ENCODE measurements around the gene HS3ST6.
"Not testable (repeated sequence)": the region's sequence is repeated elsewhere in the genome, so short reads cannot be mapped to it uniquely, and the experiment has no call there.

The HS3ST6 gene

DNA sequence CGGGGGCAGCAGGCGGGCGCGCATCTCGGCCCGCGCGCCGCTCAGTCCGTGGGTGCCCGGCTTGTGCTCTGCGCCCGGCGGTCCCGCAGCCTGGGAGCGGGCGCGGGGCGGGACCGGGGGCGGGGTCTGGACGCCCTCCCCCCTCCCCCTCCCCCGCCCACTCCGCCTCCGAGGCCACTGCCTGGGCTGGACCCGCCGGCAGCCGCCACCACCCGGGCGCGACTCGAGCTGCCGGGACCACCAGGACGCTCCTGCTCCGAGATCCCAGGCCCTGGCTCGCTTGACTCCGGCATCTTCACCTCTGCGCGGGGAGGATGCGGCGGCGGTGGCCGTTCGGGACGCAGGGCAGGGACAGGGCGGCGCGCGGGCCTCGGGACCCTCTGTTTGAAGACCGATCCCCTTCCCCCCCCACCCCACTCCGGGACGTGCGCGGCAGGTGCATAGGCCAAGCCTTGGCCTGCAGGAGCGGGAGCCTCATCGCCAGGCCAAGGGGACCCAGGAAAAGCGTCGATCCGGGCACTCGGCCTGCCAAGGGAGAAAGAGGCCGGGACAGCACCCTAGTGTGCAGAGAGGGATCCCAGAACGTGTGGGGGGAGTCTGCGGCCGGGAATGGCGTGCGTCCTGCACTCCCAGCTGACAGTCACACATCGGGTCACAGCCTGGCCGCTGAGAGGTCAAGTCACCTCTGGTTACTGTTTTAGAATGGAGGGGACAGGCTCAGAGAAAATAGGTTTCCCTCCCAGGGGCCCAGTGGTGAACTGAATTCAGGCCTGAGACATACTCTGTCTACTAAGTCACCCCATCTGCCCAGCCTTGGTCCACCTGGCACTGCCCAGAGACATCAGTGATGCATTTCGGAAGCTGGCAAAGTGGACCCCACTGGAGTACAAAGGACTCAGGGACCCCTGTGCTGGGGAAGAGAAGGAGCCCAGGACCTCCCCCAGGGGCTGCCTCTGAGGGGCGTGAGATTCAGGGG, at the start of gene HS3ST6:
Gene HS3ST6 (minus strand): TSS at position 65 of the 976 bp plus-strand sequence. CDS start 92 bp downstream, outside the sequence.
- no peak for DNase-seq

DNA sequence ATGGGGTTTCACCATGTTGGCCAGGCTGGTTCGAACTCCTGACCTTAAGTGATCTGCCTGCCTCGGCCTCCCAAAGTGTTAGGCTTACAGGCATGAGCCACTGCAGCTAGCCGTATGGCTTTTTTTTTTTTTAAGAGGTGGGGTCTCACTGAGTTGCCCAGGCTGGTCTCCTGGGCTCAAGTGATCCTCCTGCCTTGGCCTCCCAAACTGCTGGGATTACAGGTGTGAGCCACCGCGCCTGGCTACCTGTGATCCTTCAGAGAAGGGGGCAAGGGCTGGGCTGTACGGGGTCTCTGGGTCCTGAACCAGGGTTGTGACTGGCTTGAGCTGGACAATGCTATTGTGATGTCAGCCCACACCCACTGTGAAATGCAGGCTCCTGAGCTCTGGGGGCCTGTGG, 48.2 kb upstream of the HS3ST6 start, which contains the start of gene RNF151:
Gene RNF151 (plus strand): TSS at position 397 of the 400 bp plus-strand sequence. CDS start 26 bp downstream, outside the sequence.
- no peak for DNase-seq

DNA sequence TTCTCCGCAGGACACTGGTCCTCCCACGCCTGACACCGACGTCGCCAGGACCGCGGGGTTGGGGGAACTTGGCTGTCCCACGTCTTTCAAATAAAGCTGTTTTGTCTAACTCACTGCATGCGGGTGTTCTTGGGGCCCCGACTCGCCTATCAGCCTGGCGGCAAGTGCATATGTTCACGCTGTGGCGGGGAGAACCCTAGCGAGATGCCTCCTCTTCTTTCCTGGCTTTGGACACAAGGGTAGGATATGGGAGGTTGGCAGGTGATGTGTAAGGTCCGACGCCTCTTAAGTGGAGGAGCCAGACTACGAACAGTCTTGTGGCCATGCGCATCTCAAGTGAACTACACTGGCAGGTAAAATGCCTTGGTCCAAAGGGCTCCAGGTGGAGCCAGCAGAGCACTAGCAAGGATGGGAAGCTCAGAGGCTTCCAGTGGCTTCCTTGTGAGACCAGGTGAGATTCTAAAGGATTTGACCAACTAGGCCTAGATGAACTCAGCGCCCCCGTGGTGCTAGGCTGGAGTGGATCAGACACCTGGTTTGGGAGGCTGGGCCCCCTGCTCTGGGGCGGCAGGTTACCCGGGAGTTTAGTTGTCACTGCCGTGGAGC, 47.3 kb upstream of the HS3ST6 start:
- peak; percentile 36 for DNase-seq

DNA sequence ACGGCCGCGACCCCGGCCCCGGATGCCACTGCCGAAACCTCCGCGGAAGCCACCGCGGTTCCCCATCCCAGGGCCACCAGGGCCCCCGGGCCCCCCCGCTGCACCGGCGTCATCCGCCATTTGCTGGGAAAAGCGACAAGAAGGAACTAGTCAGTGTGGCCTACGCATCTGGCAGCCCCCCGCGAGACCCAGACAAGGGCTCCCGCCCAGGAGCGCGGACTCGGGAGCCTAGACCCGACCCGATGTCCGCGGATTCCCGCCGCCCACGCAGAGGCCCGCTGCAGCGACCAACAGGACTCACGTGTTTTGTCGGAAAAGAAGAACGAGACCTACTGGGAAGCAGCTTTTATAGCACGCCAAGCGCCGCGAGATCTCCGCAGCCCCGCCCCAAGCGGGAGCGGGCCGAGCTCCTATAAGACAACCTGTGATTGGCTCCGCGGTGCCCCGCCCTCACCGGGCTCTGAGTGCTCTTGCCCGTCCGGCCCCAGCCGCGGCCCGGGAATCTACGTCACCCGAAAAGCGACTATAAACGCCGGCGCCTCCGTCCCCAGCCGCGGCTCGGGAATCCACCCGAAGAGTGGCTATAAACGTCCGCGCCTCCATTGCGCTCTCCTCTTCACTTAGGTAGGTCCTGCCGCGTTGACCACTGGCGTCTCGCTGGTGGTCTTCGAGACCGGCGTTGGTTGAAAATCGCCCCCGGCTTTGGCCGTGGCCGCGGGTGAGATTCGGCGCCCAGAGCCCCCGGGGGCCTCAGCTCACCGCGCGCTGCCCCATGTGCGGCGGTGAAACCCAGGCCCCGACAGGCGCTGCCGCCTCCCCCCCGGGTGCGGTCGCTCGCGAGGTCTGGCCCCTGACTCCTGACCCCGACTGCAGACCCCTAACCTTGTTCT, 46.5 kb upstream of the HS3ST6 start, which contains the start of gene RPS2:
Gene RPS2 (minus strand): TSS at position 321 of the 890 bp plus-strand sequence. CDS start 201 bp downstream, at position 120.
- peak; percentile 100 for DNase-seq

DNA sequence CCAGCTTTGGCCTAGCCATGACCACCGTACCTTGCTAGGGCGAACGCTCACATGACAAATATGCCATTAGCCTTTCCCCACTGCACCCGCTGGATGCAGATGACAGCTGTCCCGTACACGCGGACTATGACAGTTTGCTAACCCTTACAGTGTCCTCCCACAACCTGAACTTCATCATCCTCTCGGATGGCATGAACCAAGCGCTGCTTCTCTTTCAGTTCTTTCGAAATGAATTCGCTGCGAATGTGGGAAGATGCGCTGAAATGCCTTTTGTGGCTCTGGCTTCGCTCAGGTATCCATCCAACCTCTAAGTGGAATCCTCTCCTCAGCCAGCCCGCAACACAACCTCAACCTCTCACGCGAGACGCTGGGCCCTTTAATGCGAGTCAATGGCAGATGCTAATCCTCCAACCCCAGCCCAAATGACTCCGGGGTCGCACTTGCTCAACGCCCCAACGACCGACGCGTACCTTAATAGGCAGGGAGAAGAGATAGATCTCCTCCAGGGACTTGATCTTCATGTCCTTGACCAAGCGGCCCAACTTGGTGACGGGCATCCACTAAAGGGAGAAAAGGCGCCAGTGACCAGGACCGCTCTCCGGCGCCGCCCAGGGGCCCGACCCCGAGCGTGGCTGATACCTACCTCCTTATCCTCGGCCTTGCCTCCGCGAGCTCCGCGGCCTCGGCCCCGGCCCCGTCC, 45.7 kb upstream of the HS3ST6 start:
- peak; percentile 52 for DNase-seq

DNA sequence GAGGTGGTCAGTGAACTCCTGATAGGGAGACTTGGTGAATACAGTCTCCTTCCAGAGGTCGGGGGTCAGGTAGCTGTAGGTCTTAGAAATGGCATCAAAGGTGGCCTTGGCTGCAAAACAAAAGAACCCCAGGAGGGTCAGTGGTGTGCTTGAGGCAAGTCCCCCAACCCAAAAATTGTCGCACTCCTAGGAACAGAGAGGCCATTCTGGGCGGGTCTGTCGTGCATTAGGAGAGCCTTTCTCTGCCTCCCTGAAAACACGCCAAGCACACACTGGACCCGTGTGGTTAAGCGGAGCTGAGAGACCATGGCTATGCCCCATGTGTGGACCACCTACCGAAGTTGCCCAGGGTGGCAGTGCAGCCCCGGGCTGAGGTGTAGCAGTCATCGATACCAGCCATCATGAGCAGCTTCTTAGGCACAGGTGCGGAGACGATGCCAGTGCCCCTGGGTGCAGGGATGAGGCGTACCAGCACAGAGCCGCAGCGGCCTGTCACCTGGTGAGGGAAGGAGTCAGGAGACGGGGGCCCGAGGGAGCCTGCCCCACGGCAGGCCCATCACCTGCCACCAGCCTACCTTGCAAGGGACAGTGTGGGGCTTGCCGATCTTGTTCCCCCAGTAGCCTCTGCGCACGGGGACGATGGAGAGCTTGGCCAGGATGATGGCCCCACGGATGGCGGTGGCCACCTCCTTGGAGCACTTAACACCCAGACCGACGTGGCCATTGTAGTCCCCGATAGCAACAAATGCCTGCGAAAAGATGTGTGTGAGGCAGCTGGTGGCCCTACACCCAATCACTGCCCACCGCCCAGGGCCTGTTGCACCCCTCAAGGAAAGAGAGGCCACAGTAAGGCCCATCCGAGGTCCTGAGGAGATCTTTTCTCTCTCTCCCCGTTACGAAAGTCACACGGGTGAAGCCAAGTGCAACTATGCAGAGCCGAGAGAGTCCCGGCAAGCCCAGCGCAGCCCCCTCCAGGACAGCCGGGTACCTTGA, 44.2 kb upstream of the HS3ST6 start:
- DNase-seq = not testable (repeated sequence)

DNA sequence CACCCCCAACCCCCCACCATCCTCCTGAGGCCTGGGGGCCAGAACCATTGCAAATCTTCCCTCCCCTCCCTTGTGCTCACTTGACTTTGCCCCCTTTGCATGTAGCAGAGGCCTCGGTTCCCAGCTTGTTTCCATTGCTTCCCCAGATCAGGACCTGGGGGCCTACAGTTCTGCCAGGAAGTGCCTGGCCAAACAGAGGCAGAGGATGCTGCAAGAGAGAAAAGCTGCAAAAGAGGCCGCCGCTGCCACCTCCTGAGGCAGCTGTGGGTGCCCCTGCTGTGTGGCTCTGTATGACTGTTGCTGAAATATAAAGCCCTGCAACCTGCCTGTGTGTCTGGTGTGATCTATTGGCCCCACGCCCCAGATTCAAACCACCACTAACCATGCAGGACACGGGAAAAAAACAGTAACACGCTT, 43.4 kb upstream of the HS3ST6 start:
- peak; percentile 41 for DNase-seq

DNA sequence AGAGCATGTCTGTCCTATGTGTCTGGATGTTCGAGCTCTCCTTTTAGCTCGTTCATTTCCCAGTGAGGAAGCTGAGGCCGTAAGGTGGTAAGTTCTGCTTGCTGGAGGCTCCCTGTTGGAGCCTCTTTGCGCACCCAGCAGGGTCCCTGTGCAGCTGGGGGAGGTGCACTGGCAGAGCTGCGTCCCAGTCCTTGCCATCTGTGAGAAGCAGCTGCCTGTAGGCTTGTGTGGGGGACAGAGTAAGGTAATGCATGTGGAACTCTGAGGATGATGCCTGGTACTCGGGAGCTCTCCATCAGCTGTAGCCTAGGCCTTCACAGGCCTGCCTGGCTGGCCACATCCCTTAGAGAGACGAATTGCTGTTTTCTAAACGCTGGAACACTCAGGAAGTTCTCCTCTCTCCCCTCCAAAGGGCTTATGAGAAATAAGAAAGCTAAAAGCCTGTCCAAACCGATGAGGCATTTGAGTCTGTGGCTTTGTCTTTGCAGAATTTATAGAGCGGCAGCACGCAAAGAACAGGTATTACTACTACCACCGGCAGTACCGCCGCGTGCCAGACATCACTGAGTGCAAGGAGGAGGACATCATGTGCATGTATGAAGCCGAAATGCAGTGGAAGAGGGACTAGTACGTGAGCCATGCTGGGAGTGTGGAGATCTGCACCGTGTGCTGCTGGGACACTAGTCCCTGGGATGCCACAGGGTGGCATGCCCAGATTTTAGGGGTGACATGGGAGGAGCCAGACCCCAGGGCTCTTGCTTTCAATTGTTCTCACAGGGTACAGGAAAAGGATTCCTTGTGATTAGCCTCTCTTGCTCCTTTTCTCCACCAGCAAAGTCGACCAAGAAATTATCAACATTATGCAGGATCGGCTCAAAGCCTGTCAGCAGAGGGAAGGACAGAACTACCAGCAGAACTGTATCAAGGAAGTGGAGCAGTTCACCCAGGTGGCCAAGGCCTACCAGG, 42.7 kb upstream of the HS3ST6 start:
- DNase-seq = peak; percentile 67

DNA sequence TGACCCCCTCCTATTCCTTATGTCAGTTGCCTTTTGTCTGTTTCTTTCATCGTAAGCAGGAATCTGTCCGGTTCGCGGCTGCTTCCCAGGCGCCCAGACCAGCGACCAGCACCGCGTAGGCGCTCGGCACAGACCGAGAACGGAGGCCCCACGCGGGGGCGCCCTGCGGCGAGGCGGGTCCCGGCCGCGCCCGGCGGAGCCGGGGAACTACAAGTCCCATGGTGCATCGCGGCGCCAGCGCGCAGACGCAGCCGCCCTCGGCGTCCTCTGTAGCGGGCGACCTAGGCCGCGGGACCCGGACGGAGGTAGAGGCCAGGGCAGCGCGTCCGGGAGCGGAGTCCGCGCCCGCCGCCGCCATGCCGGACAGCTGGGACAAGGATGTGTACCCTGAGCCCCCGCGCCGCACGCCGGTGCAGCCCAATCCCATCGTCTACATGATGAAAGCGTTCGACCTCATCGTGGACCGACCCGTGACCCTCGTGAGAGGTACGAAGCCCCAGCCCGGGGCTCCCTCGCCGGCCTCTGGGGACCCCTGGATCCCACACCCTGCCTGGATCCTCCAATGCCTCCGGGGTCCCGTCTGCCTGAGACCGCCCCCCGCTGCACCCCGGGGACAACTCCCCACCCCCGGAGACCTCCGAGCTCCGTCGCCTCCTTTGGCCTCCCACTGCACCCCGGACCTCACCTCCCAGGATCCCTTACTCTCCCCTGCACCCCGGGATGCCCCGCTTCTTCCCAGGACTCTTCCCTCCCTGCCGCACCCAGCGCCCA, 41.2 kb upstream of the HS3ST6 start, which contains the start of gene NDUFB10:
Gene NDUFB10 (plus strand): TSS at position 270 of the 771 bp plus-strand sequence. CDS start 87 bp downstream, at position 357.
- peak; percentile 92 for DNase-seq

DNA sequence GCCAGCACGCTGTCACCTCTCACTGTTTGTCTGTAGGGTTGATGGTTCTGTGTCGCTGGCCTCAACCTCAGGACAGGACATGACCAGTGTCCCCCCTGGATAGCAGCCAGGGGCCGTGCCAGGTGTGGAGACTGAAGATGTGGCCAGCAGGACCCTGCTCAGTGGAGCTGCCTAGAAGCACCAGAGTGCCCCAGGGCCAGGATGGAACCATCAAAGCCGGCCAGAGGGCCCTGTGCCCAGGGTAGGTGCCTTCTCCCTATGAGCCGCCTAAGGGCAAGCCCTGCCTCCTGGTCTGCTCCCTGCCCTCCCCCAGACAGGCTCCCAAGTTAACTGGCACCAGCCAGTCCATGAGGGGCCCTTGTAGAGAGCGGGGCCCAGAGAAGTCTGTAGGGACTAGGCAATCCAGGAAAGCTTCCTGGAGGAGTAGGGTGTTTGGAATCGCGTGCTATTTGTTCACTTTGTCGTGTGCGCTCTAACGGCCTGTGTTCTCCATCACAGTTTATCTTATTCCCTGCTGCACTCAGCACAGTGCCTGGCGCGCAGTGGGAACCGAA, 40.6 kb upstream of the HS3ST6 start:
- no peak for DNase-seq

DNA sequence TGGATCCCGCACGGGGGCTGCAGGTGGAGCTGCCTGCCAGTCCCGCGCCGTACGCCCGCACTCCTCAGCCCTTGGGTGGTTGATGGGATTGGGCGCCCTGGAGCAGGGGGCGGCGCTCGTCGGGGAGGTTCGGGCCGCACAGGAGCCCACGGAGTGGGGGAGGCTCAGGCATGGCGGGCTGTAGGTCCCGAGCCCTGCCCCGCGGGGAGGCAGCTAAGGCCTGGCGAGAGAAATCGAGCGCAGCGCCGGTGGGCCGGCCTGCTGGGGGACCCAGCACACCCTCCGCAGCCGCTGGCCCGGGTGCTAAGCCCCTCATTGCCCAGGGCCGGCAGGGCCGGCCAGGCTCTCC, 39.9 kb upstream of the HS3ST6 start:
- DNase-seq = not testable (repeated sequence)

DNA sequence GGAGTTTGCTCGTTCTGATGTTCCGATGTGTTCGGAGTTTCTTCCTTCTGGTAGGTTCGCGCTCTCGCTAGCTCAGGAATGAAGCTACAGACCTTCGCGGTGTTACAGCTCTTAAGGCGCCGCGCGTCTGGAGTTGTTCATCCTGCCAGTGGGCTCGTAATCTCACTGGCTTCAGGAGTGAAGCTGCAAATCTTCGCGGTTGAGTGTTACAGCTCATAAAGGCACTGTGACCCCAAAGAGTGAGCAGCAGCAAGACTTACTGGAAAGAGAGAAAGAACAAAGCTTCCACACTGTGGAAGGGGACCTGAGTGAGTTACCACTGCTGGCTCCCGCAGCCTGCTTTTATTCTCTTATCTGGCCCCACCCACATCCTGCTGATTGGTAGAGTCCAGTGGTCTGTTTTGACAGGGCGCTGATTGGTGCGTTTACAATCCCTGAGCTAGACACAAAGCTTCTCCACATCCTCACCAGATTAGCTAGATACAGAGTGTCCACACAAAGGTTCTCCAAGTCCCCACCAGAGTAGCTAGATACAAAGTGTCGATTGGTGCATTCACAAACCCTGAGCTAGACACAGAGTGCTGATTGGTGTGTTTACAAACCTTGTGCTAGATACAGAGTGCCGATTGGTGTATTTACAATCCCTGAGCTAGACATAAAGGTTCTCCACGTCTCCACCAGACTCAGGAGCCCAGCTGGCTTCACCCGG, 39.4 kb upstream of the HS3ST6 start:
- DNase-seq = not testable (repeated sequence)

DNA sequence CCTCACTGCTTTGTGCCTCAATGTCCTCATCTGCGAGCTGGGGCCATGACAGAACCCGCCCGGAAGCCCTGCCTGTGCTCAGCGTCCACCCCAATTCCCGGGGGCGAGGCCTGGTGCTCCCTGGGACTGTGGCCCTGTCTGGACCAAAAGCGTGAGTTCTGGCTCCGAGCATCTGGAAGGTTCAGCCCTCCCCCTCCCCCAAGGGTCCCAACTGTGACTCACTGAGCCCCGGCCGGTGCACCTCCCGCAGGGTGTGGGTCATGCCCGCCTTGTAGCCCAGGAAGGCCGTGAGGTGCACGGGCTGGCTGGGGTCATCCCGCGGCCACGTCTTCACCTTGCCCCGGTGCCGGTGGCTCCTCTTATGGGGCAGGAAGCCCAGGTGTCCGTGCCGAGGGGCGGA, 35.5 kb upstream of the HS3ST6 start:
- DNase-seq = no peak

DNA sequence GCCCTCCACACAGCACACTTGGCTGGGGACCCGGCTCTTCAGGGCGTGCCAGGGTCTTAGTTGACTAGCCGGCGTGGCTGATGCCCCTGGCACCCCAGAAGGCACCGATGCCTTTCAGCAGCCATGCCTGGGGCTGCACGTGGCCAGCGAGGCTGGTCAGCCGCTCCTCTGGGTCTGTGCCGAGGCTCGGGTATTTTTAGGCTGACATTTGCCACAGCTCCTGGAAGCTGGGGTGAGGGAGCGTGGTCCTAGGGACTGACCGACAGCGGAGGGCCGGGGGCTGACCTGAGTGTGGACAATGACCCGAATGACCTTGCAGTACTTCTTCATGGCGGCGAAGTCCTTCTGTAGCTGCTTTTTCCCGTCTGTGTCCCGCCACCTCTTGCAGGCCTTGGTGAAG, 32.3 kb upstream of the HS3ST6 start:
- no peak for DNase-seq

DNA sequence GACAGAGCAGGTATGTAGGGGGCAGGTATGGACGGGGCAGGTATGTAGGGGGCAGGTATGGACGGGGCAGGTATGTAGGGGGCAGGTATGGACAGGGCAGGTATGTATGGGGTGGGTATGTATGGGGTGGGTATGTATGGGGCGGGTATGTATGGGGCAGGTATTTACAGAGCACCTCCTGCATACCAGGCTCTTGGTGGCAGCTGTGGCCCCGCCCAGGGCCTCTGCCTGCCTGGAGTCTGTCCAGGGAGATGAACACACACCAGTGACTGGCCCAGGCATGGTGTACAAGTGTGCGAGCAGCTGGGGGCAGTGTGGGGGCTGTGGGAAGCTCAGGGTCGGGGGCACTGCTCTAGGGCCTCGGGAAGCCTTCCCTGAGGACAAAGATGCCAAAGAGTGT, 31.8 kb upstream of the HS3ST6 start:
- no peak for DNase-seq

DNA sequence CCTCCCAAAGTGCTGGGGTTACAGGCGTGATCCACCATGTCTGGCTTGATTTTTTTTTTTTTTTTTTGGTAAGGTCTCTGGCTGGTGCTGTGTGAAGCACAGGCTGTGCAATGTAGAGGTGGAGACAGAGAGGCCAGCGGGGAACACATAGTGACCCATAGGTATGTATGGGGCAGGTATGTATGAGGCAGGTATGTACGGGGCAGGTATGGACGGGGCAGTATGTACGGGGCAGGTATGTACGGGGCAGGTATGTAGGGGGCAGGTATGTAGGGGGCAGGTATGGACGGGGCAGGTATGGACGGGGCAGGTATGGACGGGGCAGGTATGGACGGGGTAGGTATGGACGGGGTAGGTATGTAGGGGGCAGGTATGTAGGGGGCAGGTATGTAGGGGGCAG, 31.3 kb upstream of the HS3ST6 start:
- DNase-seq = no peak

DNA sequence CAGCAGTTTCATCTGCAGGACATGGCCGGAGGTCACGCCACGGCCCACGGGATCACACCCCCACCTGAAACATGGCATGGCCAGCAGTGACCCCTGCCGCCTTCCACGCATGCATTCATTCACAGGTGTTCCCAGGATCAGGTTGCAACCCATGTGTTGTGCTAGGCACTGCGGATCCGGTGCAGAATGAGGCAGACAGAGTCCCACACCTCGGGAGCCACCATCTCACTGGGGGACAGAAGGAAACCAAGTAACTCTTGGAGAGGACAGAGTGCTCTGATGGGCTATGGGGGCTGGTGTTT, 29.1 kb upstream of the HS3ST6 start:
- DNase-seq = no peak
